ENCODE measurements around the gene MAST3. TPM values are rescaled to one million over a fixed set of nuclear protein-coding genes. Genes with fewer than 3 reads are reported as not detected.

The MAST3 gene
- total and polyA plus RNA-seq, 2 of the 13 experiments (the other 11 are each of a cell fraction or from before 2014, with no cell fraction given), result 4.1 to 4.6 TPM

- TF ChIP-seq, protein P1, sequence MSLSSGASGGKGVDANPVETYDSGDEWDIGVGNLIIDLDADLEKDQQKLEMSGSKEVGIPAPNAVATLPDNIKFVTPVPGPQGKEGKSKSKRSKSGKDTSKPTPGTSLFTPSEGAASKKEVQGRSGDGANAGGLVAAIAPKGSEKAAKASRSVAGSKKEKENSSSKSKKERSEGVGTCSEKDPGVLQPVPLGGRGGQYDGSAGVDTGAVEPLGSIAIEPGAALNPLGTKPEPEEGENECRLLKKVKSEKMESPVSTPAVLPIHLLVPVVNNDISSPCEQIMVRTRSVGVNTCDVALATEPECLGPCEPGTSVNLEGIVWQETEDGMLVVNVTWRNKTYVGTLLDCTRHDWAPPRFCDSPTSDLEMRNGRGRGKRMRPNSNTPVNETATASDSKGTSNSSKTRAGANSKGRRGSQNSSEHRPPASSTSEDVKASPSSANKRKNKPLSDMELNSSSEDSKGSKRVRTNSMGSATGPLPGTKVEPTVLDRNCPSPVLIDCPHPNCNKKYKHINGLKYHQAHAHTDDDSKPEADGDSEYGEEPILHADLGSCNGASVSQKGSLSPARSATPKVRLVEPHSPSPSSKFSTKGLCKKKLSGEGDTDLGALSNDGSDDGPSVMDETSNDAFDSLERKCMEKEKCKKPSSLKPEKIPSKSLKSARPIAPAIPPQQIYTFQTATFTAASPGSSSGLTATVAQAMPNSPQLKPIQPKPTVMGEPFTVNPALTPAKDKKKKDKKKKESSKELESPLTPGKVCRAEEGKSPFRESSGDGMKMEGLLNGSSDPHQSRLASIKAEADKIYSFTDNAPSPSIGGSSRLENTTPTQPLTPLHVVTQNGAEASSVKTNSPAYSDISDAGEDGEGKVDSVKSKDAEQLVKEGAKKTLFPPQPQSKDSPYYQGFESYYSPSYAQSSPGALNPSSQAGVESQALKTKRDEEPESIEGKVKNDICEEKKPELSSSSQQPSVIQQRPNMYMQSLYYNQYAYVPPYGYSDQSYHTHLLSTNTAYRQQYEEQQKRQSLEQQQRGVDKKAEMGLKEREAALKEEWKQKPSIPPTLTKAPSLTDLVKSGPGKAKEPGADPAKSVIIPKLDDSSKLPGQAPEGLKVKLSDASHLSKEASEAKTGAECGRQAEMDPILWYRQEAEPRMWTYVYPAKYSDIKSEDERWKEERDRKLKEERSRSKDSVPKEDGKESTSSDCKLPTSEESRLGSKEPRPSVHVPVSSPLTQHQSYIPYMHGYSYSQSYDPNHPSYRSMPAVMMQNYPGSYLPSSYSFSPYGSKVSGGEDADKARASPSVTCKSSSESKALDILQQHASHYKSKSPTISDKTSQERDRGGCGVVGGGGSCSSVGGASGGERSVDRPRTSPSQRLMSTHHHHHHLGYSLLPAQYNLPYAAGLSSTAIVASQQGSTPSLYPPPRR (CRISPR knock-in tag; IDR thresholded peaks at IDR 0.05; ENCODE audit: borderline replicate concordance), result peak; percentile 34; the same call in 1 of the 2 replicates
- TF ChIP-seq SRSF9 (IDR thresholded peaks at IDR 0.05; ENCODE audit: borderline replicate concordance, insufficient read depth, low read depth, low read length, poor library complexity, severe bottlenecking), result no peak
- TF ChIP-seq ZNF703 (CRISPR knock-in tag; IDR thresholded peaks at IDR 0.05; ENCODE audit: borderline replicate concordance), result 0 out of 2 replicates have a peak, but pooled peaks have one; percentile 22
- no peak for TF ChIP-seq YY1 (IDR thresholded peaks at IDR 0.05; ENCODE audit: insufficient read depth, insufficient replicate concordance, low read depth, low read length)
- TF ChIP-seq WIZ (CRISPR knock-in tag; IDR thresholded peaks at IDR 0.05), result no peak
- TF ChIP-seq RARG (CRISPR knock-in tag; IDR thresholded peaks at IDR 0.05; ENCODE audit: low read depth), result no peak
- no peak for TF ChIP-seq SNAI1 (CRISPR knock-in tag; IDR thresholded peaks at IDR 0.05; ENCODE audit: borderline replicate concordance)
- TF ChIP-seq PHF5A (CRISPR knock-in tag; IDR thresholded peaks at IDR 0.05; ENCODE audit: low read depth, unreplicated experiment), result no peak
- peak; percentile 45; the same call in 1 of the 2 replicates for TF ChIP-seq FOXC1 (CRISPR knock-in tag; IDR thresholded peaks at IDR 0.05; ENCODE audit: borderline replicate concordance)
- 0 out of 2 replicates have a peak, but pooled peaks have one; percentile 4 for TF ChIP-seq ZNF772 (CRISPR knock-in tag; IDR thresholded peaks at IDR 0.05)
- peak; percentile 51; the same call in 1 of the 2 replicates for TF ChIP-seq RARA (CRISPR knock-in tag; IDR thresholded peaks at IDR 0.05)
- TF ChIP-seq, protein P2, sequence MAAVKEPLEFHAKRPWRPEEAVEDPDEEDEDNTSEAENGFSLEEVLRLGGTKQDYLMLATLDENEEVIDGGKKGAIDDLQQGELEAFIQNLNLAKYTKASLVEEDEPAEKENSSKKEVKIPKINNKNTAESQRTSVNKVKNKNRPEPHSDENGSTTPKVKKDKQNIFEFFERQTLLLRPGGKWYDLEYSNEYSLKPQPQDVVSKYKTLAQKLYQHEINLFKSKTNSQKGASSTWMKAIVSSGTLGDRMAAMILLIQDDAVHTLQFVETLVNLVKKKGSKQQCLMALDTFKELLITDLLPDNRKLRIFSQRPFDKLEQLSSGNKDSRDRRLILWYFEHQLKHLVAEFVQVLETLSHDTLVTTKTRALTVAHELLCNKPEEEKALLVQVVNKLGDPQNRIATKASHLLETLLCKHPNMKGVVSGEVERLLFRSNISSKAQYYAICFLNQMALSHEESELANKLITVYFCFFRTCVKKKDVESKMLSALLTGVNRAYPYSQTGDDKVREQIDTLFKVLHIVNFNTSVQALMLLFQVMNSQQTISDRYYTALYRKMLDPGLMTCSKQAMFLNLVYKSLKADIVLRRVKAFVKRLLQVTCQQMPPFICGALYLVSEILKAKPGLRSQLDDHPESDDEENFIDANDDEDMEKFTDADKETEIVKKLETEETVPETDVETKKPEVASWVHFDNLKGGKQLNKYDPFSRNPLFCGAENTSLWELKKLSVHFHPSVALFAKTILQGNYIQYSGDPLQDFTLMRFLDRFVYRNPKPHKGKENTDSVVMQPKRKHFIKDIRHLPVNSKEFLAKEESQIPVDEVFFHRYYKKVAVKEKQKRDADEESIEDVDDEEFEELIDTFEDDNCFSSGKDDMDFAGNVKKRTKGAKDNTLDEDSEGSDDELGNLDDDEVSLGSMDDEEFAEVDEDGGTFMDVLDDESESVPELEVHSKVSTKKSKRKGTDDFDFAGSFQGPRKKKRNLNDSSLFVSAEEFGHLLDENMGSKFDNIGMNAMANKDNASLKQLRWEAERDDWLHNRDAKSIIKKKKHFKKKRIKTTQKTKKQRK (IDR thresholded peaks at IDR 0.05; ENCODE audit: low read length), result no peak
- peak; percentile 65; the same call in 1 of the 2 replicates for TF ChIP-seq MED1 (CRISPR knock-in tag; IDR thresholded peaks at IDR 0.05)
- no peak; the same call in none of the 2 replicates for TF ChIP-seq ZNF589 (CRISPR knock-in tag; conservative IDR thresholded peaks at IDR 0.05)
- no peak for TF ChIP-seq MIXL1 (CRISPR knock-in tag; IDR thresholded peaks at IDR 0.05)
- no peak for TF ChIP-seq RELA (CRISPR knock-in tag; IDR thresholded peaks at IDR 0.05)
- no peak for TF ChIP-seq TRIM24 (CRISPR knock-in tag; IDR thresholded peaks at IDR 0.05)
- TF ChIP-seq ZNF670 (CRISPR knock-in tag; IDR thresholded peaks at IDR 0.05; ENCODE audit: borderline replicate concordance), result no peak
- TF ChIP-seq MEIS2 (CRISPR knock-in tag; IDR thresholded peaks at IDR 0.05), result no peak
- TF ChIP-seq ZNF282 (IDR thresholded peaks at IDR 0.05; ENCODE audit: partially characterized antibody), result no peak
- no peak for TF ChIP-seq ZNF792 (CRISPR knock-in tag; IDR thresholded peaks at IDR 0.05)
- TF ChIP-seq MTF2 (CRISPR knock-in tag; IDR thresholded peaks at IDR 0.05; ENCODE audit: borderline replicate concordance), result no peak; the same call in 1 of the 2 replicates
- TF ChIP-seq CREBL2 (CRISPR knock-in tag; IDR thresholded peaks at IDR 0.05; ENCODE audit: borderline replicate concordance), result no peak
- TF ChIP-seq THAP11 (CRISPR knock-in tag; IDR thresholded peaks at IDR 0.05), result no peak; the same call in 1 of the 2 replicates
Observed at GRCh38 chr19:18109341-18109732, 11.8 kb downstream of the MAST3 start (continued).

All from HepG2 (cell line).